AG09319 (cell line): ENCODE results near the gene BMP2K.
"Not testable (repeated sequence)": the region's sequence is repeated elsewhere in the genome, so short reads cannot be mapped to it uniquely, and the experiment has no call there.

Source experiments
- DNase-seq: peaks from one replicate; pipeline ENCODE4 v3.0.0-alpha.2; 2010; ENCODE audit warnings: low read depth; ENCODE audit errors: extremely low read depth
- TF ChIP-seq, protein P1 (sequence below): IDR thresholded peaks from 2 replicates; pipeline ENCODE4 v1.5.1; 2011; ENCODE audit warnings: low read depth, mild to moderate bottlenecking, inconsistent platforms, low read length, moderate library complexity

The BMP2K gene

DNA sequence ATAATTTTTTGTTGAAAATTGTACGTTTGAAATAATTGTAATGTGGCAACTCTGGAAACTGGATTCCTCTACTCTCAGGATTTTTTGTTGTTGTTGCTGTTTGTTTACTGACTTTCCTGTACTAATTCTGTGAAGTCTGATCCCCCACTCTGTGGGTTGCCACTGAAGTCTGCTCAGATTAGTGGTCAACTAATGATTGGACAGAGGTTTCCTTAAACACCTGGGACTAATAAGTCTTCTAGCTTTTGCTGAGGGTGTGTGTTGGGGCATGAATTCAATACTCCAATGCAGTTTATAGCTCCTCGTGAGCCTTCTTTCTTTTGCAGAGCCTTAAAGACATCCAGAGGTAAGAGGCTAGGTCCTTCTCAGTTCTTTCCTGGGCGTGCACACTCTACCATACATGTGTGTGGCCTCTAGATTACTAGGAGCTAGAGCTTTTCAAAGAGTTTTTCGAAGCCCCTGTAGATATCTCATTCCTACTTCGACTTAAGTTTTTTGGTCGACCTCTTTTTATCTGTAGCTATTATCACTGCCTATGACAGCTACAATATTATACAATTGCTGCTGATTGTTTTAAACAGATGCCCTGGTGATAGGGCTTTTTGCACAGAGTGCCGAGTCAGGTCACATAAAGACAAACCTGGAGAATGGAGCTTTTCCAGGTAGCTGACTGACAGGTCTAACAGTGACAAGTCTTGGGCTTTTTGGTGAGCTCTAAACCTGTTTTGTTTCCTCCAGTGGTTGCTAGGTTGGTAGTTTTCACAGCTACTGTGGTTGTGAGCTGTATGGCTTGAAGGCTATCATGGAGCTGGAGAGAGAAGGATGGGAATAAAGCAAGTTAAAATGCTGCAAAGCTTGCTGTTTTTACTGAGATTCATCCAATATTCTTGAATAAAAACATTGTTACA lies 34.0 kb downstream of the BMP2K start:
- DNase-seq: no peak
- TF ChIP-seq, protein P1, sequence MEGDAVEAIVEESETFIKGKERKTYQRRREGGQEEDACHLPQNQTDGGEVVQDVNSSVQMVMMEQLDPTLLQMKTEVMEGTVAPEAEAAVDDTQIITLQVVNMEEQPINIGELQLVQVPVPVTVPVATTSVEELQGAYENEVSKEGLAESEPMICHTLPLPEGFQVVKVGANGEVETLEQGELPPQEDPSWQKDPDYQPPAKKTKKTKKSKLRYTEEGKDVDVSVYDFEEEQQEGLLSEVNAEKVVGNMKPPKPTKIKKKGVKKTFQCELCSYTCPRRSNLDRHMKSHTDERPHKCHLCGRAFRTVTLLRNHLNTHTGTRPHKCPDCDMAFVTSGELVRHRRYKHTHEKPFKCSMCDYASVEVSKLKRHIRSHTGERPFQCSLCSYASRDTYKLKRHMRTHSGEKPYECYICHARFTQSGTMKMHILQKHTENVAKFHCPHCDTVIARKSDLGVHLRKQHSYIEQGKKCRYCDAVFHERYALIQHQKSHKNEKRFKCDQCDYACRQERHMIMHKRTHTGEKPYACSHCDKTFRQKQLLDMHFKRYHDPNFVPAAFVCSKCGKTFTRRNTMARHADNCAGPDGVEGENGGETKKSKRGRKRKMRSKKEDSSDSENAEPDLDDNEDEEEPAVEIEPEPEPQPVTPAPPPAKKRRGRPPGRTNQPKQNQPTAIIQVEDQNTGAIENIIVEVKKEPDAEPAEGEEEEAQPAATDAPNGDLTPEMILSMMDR: no peak

DNA sequence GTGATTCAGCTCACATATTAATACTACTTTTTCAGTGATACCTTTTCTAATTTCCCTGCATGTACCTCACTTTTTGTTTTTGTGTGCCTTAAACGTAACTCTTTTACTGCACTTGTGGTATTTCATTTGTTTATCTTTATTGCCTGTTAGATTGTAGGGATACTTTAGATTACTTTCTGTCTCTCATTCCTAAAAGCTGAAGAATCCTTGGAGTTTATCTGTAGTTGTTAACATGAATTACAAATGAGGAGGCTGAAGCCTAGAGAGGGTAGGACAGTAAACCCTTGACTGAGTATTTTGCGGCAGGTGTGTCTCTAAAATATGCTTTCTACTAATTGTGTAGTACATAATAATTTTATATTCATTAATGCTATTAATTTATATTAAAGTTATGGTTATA lies 34.9 kb downstream of the BMP2K start:
- TF ChIP-seq, protein P1: no peak
- no peak for DNase-seq

DNA sequence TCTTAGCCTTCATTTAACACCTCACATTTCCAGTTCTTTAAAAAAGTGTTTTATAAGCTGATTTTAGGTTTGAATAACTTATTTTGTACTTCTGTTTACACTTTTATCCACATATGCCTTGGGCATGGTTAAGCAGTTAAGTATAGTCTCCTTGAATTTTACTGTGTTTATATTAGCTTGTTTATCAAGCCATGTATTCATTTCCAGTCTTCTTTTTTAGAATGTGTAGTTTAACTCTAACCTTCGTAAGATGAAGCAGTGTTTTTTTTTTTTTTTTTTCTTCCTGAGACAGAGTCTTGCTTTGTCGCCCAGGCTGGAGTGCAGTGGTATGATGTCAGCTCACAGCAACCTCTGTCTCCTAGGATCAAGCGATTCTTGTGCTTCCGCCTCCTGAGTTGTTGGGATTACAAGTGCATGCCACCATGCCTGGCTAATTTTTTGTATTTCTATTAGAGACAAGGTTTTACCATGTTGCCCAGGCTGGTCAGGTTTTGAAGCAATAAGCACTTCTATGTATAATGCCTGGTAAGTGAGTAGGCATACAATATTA lies 42.5 kb downstream of the BMP2K start:
- DNase-seq: no peak
- TF ChIP-seq, protein P1: no peak

DNA sequence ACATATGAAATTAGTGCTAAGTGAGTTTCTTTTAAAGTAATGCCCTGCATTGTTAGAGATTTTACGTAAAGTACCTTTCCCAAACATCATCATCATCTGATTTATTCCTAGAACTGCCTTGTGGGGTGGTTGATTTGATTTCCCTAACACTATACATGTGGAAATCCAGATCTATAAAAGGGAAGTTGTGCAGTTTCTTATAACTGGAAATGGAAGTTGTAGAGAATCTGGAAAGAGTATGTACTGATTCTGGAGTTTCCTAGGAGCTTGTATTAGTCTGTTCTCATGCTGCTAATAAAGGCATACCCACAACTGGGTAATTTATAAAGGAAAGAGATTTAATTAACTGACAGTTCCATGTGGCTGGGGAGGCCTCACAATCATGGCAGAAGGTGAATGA lies 47.9 kb downstream of the BMP2K start:
- DNase-seq: no peak
- TF ChIP-seq, protein P1: no peak

DNA sequence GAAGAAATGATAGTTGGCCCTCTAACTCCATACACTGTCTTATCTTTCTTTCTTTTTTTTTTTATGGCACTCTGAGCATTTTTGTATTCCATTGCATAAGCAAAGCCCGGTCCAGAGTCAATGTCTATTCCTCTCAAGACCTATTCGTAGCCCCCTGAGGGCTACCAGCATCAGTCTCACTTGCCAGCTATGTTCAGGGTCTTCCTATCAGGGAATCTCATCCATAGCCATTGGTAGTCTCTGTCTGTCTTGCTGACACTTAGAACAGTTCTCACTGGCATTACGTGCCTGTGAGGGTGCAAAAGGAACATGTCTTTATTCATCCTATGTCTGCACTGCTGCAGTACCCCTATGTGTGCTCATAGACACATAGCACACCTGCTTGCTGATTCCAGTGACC lies 51.0 kb downstream of the BMP2K start:
- DNase-seq: no peak
- TF ChIP-seq, protein P1: no peak

DNA sequence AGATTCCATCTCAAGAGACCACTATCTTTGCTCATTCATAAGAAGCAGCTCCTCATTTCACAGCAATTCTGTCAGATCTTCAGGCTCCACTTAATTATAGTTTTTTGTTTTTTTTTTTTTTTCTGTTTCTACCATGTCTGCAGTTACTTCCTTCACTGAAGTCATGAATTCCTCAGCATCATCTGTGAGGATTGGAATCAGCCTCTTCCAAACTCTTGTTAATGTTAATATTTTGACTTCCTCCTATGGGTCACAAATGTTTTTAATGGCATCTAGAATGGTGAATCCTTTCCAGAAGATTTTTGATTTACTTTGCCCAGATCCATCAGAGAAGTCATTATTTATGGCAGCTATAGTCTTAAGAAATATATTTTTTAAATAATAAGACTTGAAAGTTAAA lies 53.1 kb downstream of the BMP2K start:
- DNase-seq: no peak
- TF ChIP-seq, protein P1: no peak

DNA sequence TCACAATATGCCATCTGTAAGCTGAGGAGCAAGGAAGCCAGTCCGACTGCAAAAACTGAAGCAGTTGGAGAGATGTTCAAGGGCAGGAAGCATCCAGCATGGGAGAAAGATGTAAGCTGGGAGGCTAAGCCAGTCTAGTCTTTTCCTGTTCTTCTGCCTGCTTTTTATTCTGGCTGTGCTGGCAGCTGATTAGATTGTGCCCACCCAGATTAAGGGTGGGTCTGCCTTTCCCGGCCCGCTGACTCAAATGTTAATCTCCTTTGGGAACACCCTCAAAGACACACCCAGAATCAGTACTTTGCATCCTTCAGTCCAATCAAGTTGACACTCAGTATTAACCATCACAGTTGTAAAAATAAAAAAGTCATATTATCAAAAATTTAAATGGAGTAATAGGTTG lies 63.5 kb downstream of the BMP2K start:
- DNase-seq: not testable (repeated sequence)

DNA sequence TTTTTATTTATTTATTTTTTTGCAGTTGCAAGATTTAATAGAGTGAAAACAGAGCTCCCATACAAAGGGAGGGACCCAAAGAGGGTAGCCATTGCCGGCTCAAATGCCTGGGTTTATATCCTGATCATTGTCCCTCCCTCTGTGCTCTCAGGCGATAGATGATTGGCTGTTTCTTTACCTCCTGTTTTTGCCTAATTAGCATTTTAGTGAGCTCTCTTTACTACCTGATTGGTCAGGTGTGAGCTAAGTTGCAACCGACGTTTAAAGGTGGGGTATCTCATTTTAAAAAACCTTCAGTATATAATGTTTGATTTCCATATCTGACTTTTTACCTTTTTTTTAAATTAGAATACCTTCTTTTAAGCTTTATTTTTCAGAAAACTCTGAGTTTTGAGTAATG lies 64.1 kb downstream of the BMP2K start:
- DNase-seq: not testable (repeated sequence)
